ENCODE results near the gene SYS1.

The SYS1 gene

GRCh38 chr20:45374101-45374467 is 11.1 kb downstream of the SYS1 start:
- Histone ChIP-seq H3K4me3 (replicated peaks; ENCODE audit: low read depth, low read length) (no peak overlapping the region), H3K27me3 (replicated peaks; ENCODE audit: control insufficient read depth, insufficient read depth, low read length) (no peaks in the 10 kb centered on the region), H3K36me3 (ENCODE audit: control insufficient read depth, insufficient read depth, low read length) (peaks cover 2% of the 10 kb centered on the region; the same call in 1 of the 2 replicates)
- no peak for TF ChIP-seq CTCF (IDR thresholded peaks at IDR 0.05; ENCODE audit: insufficient read depth, low read length, poor library complexity, severe bottlenecking)
- DNase-seq (ENCODE audit: extremely low read depth, insufficient read length), result no peak

DNA sequence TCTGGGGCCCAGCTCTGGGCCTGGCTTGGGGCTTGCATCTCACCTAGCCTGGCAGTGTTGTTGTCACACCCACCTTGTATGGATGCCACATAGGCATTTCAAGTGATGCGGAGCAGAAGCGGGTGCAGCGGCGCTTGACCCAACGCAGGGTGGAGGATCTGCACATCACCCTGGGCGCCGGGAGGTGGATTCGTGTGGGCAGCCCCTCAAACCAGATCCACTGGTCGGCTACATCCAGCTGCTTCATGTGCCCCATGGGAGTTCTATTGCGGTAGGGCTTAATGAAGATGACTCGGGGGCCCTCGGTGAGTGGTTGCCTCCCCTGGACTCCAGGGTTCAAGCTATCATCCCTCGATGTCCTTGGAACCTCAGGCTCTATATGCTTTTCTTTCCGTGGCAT is 12.0 kb downstream of the SYS1 start:
- no peak overlapping the region for H3K4me3 ChIP-seq (replicated peaks; ENCODE audit: low read depth, low read length)
- TF ChIP-seq CTCF (IDR thresholded peaks at IDR 0.05; ENCODE audit: insufficient read depth, low read length, poor library complexity, severe bottlenecking), result no peak
- no peaks in the 10 kb centered on the region; the same call in 1 of the 2 replicates for H3K27me3 ChIP-seq (replicated peaks; ENCODE audit: control insufficient read depth, insufficient read depth, low read length)
- H3K36me3 ChIP-seq (ENCODE audit: control insufficient read depth, insufficient read depth, low read length), result peaks cover 2% of the 10 kb centered on the region; the same call in 1 of the 2 replicates
- no peak for DNase-seq (ENCODE audit: extremely low read depth, insufficient read length)

DNA sequence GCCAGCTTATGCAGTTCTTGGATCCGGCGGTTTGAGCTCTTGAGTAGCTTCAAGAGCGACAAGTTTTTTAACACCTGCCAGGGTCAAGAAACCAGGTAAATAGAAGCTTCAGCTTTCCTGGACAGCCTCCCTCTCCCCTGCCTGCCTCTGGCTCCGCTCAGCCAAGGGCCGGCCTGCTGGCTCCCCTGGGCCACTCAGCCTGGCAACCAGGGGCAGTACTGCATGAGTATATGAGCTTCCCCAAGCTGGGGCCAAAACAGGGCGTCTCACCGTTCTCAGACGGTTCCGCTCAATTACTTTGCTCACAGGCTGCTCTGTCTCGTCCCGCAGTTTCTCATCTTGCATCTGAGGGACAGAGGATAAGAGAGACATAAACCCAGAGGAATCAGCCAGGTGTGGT is 14.3 kb downstream of the SYS1 start:
- no peaks in the 10 kb centered on the region; the same call in 1 of the 2 replicates for H3K27me3 ChIP-seq (replicated peaks; ENCODE audit: control insufficient read depth, insufficient read depth, low read length)
- no peak for DNase-seq (ENCODE audit: extremely low read depth, insufficient read length)
- H3K36me3 ChIP-seq (ENCODE audit: control insufficient read depth, insufficient read depth, low read length), result peaks cover 2% of the 10 kb centered on the region; the same call in 1 of the 2 replicates
- TF ChIP-seq CTCF (IDR thresholded peaks at IDR 0.05; ENCODE audit: insufficient read depth, low read length, poor library complexity, severe bottlenecking), result no peak
- no peak overlapping the region for H3K4me3 ChIP-seq (replicated peaks; ENCODE audit: low read depth, low read length)

DNA sequence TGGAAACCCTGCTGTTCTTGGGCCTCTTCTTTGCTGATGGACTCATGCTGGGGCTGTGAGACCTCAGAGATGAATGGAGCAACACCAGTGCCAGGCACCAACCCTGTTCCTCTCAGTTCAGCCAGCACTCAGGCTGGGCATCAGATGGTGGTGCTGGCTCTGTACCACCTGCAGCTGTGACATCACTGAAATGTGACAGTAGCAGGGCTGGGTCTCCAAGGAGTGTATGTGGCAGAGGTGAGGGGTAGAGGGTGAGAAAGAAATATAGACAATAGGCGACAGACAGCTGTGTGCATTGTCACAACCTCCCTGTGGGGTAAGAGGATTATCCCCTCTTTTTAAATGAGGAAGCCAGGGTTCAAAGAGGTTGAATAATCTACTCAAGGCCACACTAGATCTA is 15.2 kb downstream of the SYS1 start, which contains the start of gene TP53TG5:
TSS of gene TP53TG5 (minus strand) at position 135 of the 400 bp plus-strand sequence. CDS start at position 46, 89 bp downstream.
- DNase-seq (ENCODE audit: extremely low read depth, insufficient read length), result no peak
- H3K27me3 ChIP-seq (replicated peaks; ENCODE audit: control insufficient read depth, insufficient read depth, low read length), result no peaks in the 10 kb centered on the region; the same call in 1 of the 2 replicates
- peaks cover 2% of the 10 kb centered on the region; the same call in 1 of the 2 replicates for H3K36me3 ChIP-seq (ENCODE audit: control insufficient read depth, insufficient read depth, low read length)
- H3K4me3 ChIP-seq (replicated peaks; ENCODE audit: low read depth, low read length), result no peak within 1 kb of the TSS
- TF ChIP-seq CTCF (IDR thresholded peaks at IDR 0.05; ENCODE audit: insufficient read depth, low read length, poor library complexity, severe bottlenecking), result no peak

DNA sequence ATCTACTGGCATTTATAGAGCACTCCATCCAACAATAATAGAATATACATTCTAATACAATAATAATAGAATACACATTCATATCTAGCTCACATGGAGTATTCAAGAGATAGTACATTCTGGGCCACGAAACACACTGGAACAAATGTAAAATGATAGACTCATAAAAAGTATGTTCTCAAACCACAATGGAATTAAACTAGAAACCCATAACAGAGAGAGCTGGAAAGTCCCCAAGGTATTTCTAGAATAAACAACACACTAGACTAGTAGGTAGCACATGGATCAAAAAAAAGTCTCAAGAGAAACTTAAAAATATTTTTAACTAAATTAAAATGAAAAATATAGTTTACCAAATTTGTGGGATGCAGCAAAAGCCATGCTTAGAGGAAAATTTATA is 24.3 kb downstream of the SYS1 start:
- no peak for TF ChIP-seq CTCF (IDR thresholded peaks at IDR 0.05; ENCODE audit: insufficient read depth, low read length, poor library complexity, severe bottlenecking)
- no peaks in the 10 kb centered on the region for H3K36me3 ChIP-seq (ENCODE audit: control insufficient read depth, insufficient read depth, low read length)
- no peak for DNase-seq (ENCODE audit: extremely low read depth, insufficient read length)
- H3K27me3 ChIP-seq (replicated peaks; ENCODE audit: control insufficient read depth, insufficient read depth, low read length), result no peaks in the 10 kb centered on the region
- no peak overlapping the region for H3K4me3 ChIP-seq (replicated peaks; ENCODE audit: low read depth, low read length)

- no peaks in the 10 kb centered on the region for H3K27me3 ChIP-seq (replicated peaks; ENCODE audit: control insufficient read depth, insufficient read depth, low read length)
- no peaks in the 10 kb centered on the region for H3K36me3 ChIP-seq (ENCODE audit: control insufficient read depth, insufficient read depth, low read length)
- TF ChIP-seq CTCF (IDR thresholded peaks at IDR 0.05; ENCODE audit: insufficient read depth, low read length, poor library complexity, severe bottlenecking), result no peak
- no peak for DNase-seq (ENCODE audit: extremely low read depth, insufficient read length)
- H3K4me3 ChIP-seq (replicated peaks; ENCODE audit: low read depth, low read length), result no peak overlapping the region
These were observed 28.0 kb downstream of the SYS1 start for GRCh38 chr20:45390931-45391330.
